K562 (cell line): ENCODE data around the gene MANF. TPM values are rescaled to one million over a fixed set of nuclear protein-coding genes. Genes with fewer than 3 reads are reported as not detected.

ENCODE experiments used
- CTCF ChIP-seq, 3 experiments: IDR thresholded peaks in 2 of 3; conservative IDR thresholded peaks in 1 of 3; 2 replicates each; pipeline ENCODE4 v1.5.1; 2011 to 2012; ENCODE audit warnings: low read length in 3 of 3, mild to moderate bottlenecking in 3 of 3, control low read depth in 2 of 3, improper control_type of control experiment in 1 of 3, inconsistent platforms in 1 of 3, low read depth in 1 of 3, mixed read lengths in 1 of 3, moderate library complexity in 1 of 3; ENCODE audit not compliant: insufficient read depth in 2 of 3
- DDX20 ChIP-seq: fragments of 450-650 bp; IDR thresholded peaks from 2 replicates; pipeline ENCODE4 v1.6.1; 2016; ENCODE audit warnings: missing genetic modification characterization, low read depth, mild to moderate bottlenecking, missing compliant biosample characterization, moderate library complexity
- E2F8 ChIP-seq: fragments of 450-650 bp; IDR thresholded peaks from 2 replicates; pipeline ENCODE4 v1.7.1; 2018; ENCODE audit warnings: mild to moderate bottlenecking, low read depth; ENCODE audit not compliant: partially characterized antibody
- GTF2F1 ChIP-seq: IDR thresholded peaks from 2 replicates; pipeline ENCODE4 v1.6.1; 2011; ENCODE audit warnings: low read depth, low read length, improper control_type of control experiment
- REST ChIP-seq, 2 experiments: fragments of 450-650 bp; formaldehyde crosslinking in 1 of 2; IDR thresholded peaks; 2 replicates each; pipeline versions ENCODE4 v1.4.0 to v1.6.1; 2014 to 2020; ENCODE audit warnings: mild to moderate bottlenecking in 2 of 2, borderline replicate concordance in 1 of 2, low read depth in 1 of 2
- polyA plus RNA-seq, 8 experiments: library from polyadenylated mRNA; depleted of rRNA in 4 of 8; stranded (reverse) in 5 of 8; unstranded in 3 of 8; fragments of >200 nt; fragmentation: Nextera tagmentation in 2 of 8; fragmentation: Illumina TruSeq in 1 of 8; extraction: Ambion mirVana in 2 of 8; extraction: Trizol in 1 of 8; gene quantifications; 2 replicates each; pipeline versions ENCODE4 v1.2.1 to v1.2.3, GENCODE V29; 2011 to 2014; ENCODE audit warnings: inconsistent platforms in 1 of 8, missing spikeins in 1 of 8
- total RNA-seq, 7 experiments: library from RNA; depleted of rRNA in 6 of 7; stranded (reverse); fragments of >200 nt in 6 of 7; fragmentation: Illumina TruSeq in 2 of 7; extraction: Trizol in 2 of 7; gene quantifications; 2 replicates each; pipeline versions ENCODE4 v1.2.1 to v1.2.3, GENCODE V29; 2011 to 2021; ENCODE audit warnings: low replicate concordance in 1 of 7

Gene MANF
- total and polyA plus RNA-seq, 9 of the 15 experiments (the other 6 are each of a cell fraction or from before 2014, with no cell fraction given): 6.5 to 52.7 (median 42.3) TPM

- TF ChIP-seq E2F8 (no peak), REST (IDR thresholded peaks at IDR 0.05; ENCODE audit: borderline replicate concordance) (no peak), REST (CRISPR knock-in tag; IDR thresholded peaks at IDR 0.05; ENCODE audit: low read depth) (no peak), CTCF (IDR thresholded peaks at IDR 0.05 in 2 of 3, conservative IDR thresholded peaks at IDR 0.05 in 1 of 3; ENCODE audit: insufficient read depth in 2 of 3, low read depth in 1 of 3, low read length in 3 of 3) (peak in 1 of 3 experiments; percentile 71; a peak in 1 of 6 replicates), GTF2F1 (0 out of 2 replicates have a peak, but pooled peaks have one; percentile 68), DDX20 (tag) (no peak)
Observed at GRCh38 chr3:51390246-51391074, 5.4 kb downstream of the MANF start (continued).
